Duodenal mucosa (tissue), 2 donors: ENCODE data around the gene SETBP1.

Experiments
- H3K27ac ChIP-seq: one replicate; pipeline ENCODE4 v1.7.0; 2013; ENCODE audit warnings: low read depth, low read length
- H3K27me3 ChIP-seq, 2 donors: one replicate each; pipeline ENCODE4 v1.7.0; 2013; ENCODE audit warnings: low read length in 2 of 2, control low read depth in 1 of 2; ENCODE audit not compliant: insufficient read depth in 2 of 2, control insufficient read depth in 1 of 2
- H3K36me3 ChIP-seq, 2 donors: one replicate each; pipeline ENCODE4 v1.7.0; 2013; ENCODE audit warnings: low read length in 2 of 2, control low read depth in 1 of 2; ENCODE audit not compliant: insufficient read depth in 2 of 2, control insufficient read depth in 1 of 2
- H3K4me1 ChIP-seq, 2 donors: one replicate each; pipeline ENCODE4 v1.7.0; 2013; ENCODE audit warnings: low read length in 2 of 2, control low read depth in 1 of 2; ENCODE audit not compliant: insufficient read depth in 2 of 2, control insufficient read depth in 1 of 2
- H3K4me3 ChIP-seq, 2 donors: one replicate each; pipeline ENCODE4 v1.7.0; 2013; ENCODE audit warnings: low read length in 2 of 2, low read depth in 1 of 2
- H3K9ac ChIP-seq, 2 donors: one replicate each; pipeline ENCODE4 v1.7.0; 2013; ENCODE audit warnings: low read length in 2 of 2, low read depth in 1 of 2
- H3K9me3 ChIP-seq, 2 donors: one replicate each; pipeline ENCODE4 v1.7.0; 2013; ENCODE audit warnings: low read length in 2 of 2, control low read depth in 1 of 2; ENCODE audit not compliant: control insufficient read depth in 1 of 2

SETBP1 gene

GRCh38 chr18:44701227-44701626 is 20.5 kb downstream of the SETBP1 start:
- H3K4me3 ChIP-seq: no peak overlapping the region
- no peaks in the 10 kb centered on the region for H3K9me3 ChIP-seq
- H3K36me3 ChIP-seq: no peaks in the 10 kb centered on the region
- no peaks in the 10 kb centered on the region for H3K27me3 ChIP-seq
- H3K4me1 ChIP-seq: peaks cover 0 to 8% of the 10 kb centered on the region in 2 donors
- no peak overlapping the region for H3K9ac ChIP-seq
- H3K27ac ChIP-seq: no peak overlapping the region

- Histone ChIP-seq H3K9ac (no peak overlapping the region), H3K9me3 (no peaks in the 10 kb centered on the region), H3K36me3 (no peaks in the 10 kb centered on the region), H3K27me3 (no peaks in the 10 kb centered on the region), H3K4me1 (peaks cover 0 to 8% of the 10 kb centered on the region in 2 donors), H3K4me3 (no peak overlapping the region), H3K27ac (no peak overlapping the region)
Measured at GRCh38 chr18:44702594-44702993, 21.9 kb downstream of the SETBP1 start.

- Histone ChIP-seq H3K27ac (no peak overlapping the region), H3K4me1 (peaks cover 7 to 12% of the 10 kb centered on the region in 2 donors), H3K4me3 (no peak overlapping the region)
Measured at GRCh38 chr18:44704135-44704789, 23.6 kb downstream of the SETBP1 start.

GRCh38 chr18:44705075-44705675 is 24.5 kb downstream of the SETBP1 start:
- Histone ChIP-seq H3K4me3 (no peak overlapping the region), H3K9me3 (no peaks in the 10 kb centered on the region), H3K27me3 (no peaks in the 10 kb centered on the region), H3K36me3 (no peaks in the 10 kb centered on the region), H3K9ac (no peak overlapping the region), H3K4me1 (peaks cover 10 to 16% of the 10 kb centered on the region in 2 donors), H3K27ac (no peak overlapping the region)

More at GRCh38 chr18:44704135-44704789, 23.6 kb downstream of the SETBP1 start:
- no peaks in the 10 kb centered on the region for H3K36me3 ChIP-seq
- no peaks in the 10 kb centered on the region for H3K9me3 ChIP-seq
- no peak overlapping the region for H3K9ac ChIP-seq
- H3K27me3 ChIP-seq: no peaks in the 10 kb centered on the region

- no peaks in the 10 kb centered on the region for H3K27me3 ChIP-seq
- no peaks in the 10 kb centered on the region for H3K9me3 ChIP-seq
- H3K27ac ChIP-seq: no peak overlapping the region
- no peak overlapping the region for H3K9ac ChIP-seq
- peaks cover 8 to 10% of the 10 kb centered on the region in 2 donors for H3K4me1 ChIP-seq
- H3K4me3 ChIP-seq: no peak overlapping the region
- peaks cover 0 to 3% of the 10 kb centered on the region in 2 donors for H3K36me3 ChIP-seq
Measured at GRCh38 chr18:44708451-44709083, 27.9 kb downstream of the SETBP1 start.

GRCh38 chr18:44709307-44710126 is 28.8 kb downstream of the SETBP1 start:
- no peaks in the 10 kb centered on the region for H3K27me3 ChIP-seq
- no peak overlapping the region for H3K4me3 ChIP-seq
- peaks cover 0 to 5% of the 10 kb centered on the region in 2 donors for H3K36me3 ChIP-seq
- H3K27ac ChIP-seq: peak overlapping the region; percentile 67
- peaks cover 8 to 10% of the 10 kb centered on the region in 2 donors for H3K4me1 ChIP-seq
- H3K9me3 ChIP-seq: no peaks in the 10 kb centered on the region
- H3K9ac ChIP-seq: peak overlapping the region in 1 of 2 donors; percentile 32

GRCh38 chr18:44710931-44711330 is 30.2 kb downstream of the SETBP1 start:
- no peak overlapping the region for H3K4me3 ChIP-seq
- H3K27ac ChIP-seq: no peak overlapping the region
- no peak overlapping the region for H3K9ac ChIP-seq
- peaks cover 0 to 5% of the 10 kb centered on the region in 2 donors for H3K36me3 ChIP-seq
- no peaks in the 10 kb centered on the region for H3K27me3 ChIP-seq
- H3K4me1 ChIP-seq: peaks cover 10 to 12% of the 10 kb centered on the region in 2 donors
- H3K9me3 ChIP-seq: no peaks in the 10 kb centered on the region

GRCh38 chr18:44712025-44712424 is 31.3 kb downstream of the SETBP1 start:
- peaks cover 10 to 12% of the 10 kb centered on the region in 2 donors for H3K4me1 ChIP-seq
- H3K27ac ChIP-seq: no peak overlapping the region
- no peaks in the 10 kb centered on the region for H3K27me3 ChIP-seq

GRCh38 chr18:44713435-44713834 is 32.7 kb downstream of the SETBP1 start:
- Histone ChIP-seq H3K4me1 (peaks cover 7 to 8% of the 10 kb centered on the region in 2 donors), H3K27me3 (no peaks in the 10 kb centered on the region), H3K4me3 (no peak overlapping the region), H3K9me3 (no peaks in the 10 kb centered on the region), H3K27ac (no peak overlapping the region), H3K9ac (no peak overlapping the region), H3K36me3 (peaks cover 0 to 5% of the 10 kb centered on the region in 2 donors)

More at GRCh38 chr18:44712025-44712424, 31.3 kb downstream of the SETBP1 start:
- peaks cover 0 to 5% of the 10 kb centered on the region in 2 donors for H3K36me3 ChIP-seq
- H3K9ac ChIP-seq: no peak overlapping the region
- H3K4me3 ChIP-seq: no peak overlapping the region
- H3K9me3 ChIP-seq: no peaks in the 10 kb centered on the region
